Muscle layer of colon (tissue), 2 donors: Measurements from ENCODE around the gene FHDC1.

Experiments used
- H3K27ac ChIP-seq: one replicate; pipeline ENCODE4 v1.7.0; 2013; ENCODE audit warnings: low read depth, mild to moderate bottlenecking, low read length, moderate library complexity
- H3K27me3 ChIP-seq, 2 donors: one replicate each; pipeline ENCODE4 v1.7.0; 2013; ENCODE audit warnings: low read length in 2 of 2, mild to moderate bottlenecking in 2 of 2; ENCODE audit not compliant: insufficient read depth in 2 of 2, control insufficient read depth in 1 of 2
- H3K36me3 ChIP-seq: one replicate; pipeline ENCODE4 v1.7.0; 2013; ENCODE audit warnings: mild to moderate bottlenecking, low read length; ENCODE audit not compliant: insufficient read depth
- H3K4me1 ChIP-seq: one replicate; pipeline ENCODE4 v1.7.0; 2013; ENCODE audit warnings: mild to moderate bottlenecking, low read length; ENCODE audit not compliant: insufficient read depth
- H3K4me3 ChIP-seq, 2 donors: one replicate each; pipeline ENCODE4 v1.7.0; 2013; ENCODE audit warnings: low read length in 2 of 2, low read depth in 1 of 2, mild to moderate bottlenecking in 1 of 2, moderate library complexity in 1 of 2
- H3K9ac ChIP-seq: one replicate; pipeline ENCODE4 v1.7.0; 2013; ENCODE audit warnings: low read length
- H3K9me3 ChIP-seq: one replicate; pipeline ENCODE4 v1.7.0; 2013; ENCODE audit warnings: mild to moderate bottlenecking, low read length
- donor health status: abdominal sarcoma.
- donor health status: Adenocarcinoma of cecum.

FHDC1 gene

GRCh38 chr4:152990471-152991131 lies 54.5 kb downstream of the FHDC1 start:
- Histone ChIP-seq H3K27me3 (no peaks in the 10 kb centered on the region), H3K4me1 (no peaks in the 10 kb centered on the region), H3K27ac (no peak overlapping the region), H3K9ac (no peak overlapping the region), H3K36me3 (no peaks in the 10 kb centered on the region), H3K9me3 (no peaks in the 10 kb centered on the region), H3K4me3 (no peak overlapping the region)

GRCh38 chr4:152991398-152991797 lies 55.3 kb downstream of the FHDC1 start:
- no peaks in the 10 kb centered on the region for H3K27me3 ChIP-seq
- H3K27ac ChIP-seq, result no peak overlapping the region
- H3K36me3 ChIP-seq, result no peaks in the 10 kb centered on the region
- no peaks in the 10 kb centered on the region for H3K4me1 ChIP-seq
- H3K9me3 ChIP-seq, result no peaks in the 10 kb centered on the region
- H3K4me3 ChIP-seq, result no peak overlapping the region
- no peak overlapping the region for H3K9ac ChIP-seq

DNA sequence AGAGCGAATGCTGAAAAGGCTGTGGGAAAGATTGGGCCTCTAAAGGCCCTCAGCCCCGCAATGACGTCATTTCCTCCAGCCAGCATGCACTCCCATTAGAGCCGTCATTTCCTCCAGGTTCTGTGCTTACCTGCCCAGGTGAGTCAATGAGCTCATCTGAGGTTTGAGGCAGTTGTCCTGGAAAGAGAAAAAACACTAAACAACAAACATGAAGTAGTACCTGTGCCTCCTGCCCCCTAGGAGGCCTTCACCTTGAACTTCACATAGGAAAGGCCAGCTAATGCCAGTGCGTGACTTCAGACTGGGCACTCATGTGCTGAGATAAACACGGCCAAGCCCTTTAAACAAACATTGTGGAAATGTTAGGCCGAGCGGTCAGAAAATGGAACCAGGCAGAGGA lies 55.9 kb downstream of the FHDC1 start:
- Histone ChIP-seq H3K9ac (no peak overlapping the region), H3K36me3 (no peaks in the 10 kb centered on the region), H3K4me1 (no peaks in the 10 kb centered on the region), H3K27me3 (no peaks in the 10 kb centered on the region), H3K4me3 (no peak overlapping the region), H3K9me3 (no peaks in the 10 kb centered on the region), H3K27ac (no peak overlapping the region)

GRCh38 chr4:152992466-152992865 lies 56.3 kb downstream of the FHDC1 start:
- Histone ChIP-seq H3K27ac (no peak overlapping the region), H3K9ac (no peak overlapping the region), H3K4me3 (no peak overlapping the region), H3K27me3 (no peaks in the 10 kb centered on the region), H3K36me3 (no peaks in the 10 kb centered on the region), H3K9me3 (no peaks in the 10 kb centered on the region), H3K4me1 (no peaks in the 10 kb centered on the region)

- Histone ChIP-seq H3K27ac (no peak overlapping the region), H3K9ac (no peak overlapping the region), H3K4me1 (no peaks in the 10 kb centered on the region), H3K36me3 (no peaks in the 10 kb centered on the region), H3K4me3 (no peak overlapping the region), H3K9me3 (no peaks in the 10 kb centered on the region), H3K27me3 (no peaks in the 10 kb centered on the region)
These were observed 57.9 kb downstream of the FHDC1 start for GRCh38 chr4:152994038-152994437.

DNA sequence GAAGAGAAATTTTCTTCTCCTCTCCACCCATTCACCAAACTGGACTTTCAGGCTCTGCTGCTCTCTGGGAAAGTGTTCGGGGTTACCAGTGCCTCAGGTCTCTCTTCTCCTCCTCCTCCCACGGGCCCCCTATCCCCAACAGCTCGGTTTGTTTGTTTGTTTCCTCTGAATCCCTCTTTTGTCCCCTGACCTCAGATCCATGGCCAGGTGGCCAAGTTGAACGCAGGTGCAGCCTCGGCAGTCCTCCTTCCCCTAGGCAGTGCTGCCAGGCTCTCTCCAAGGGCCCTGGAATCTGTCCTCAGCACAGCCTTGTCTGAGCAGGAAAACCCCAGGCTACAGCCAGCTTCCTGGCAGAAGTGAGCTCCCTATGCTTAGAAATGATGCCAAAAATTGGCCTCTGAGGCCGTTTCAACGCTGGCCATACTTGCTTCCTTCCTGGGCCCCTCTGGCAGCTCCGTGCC lies 60.0 kb downstream of the FHDC1 start:
- Histone ChIP-seq H3K4me3 (no peak overlapping the region), H3K9me3 (no peaks in the 10 kb centered on the region), H3K27me3 (no peaks in the 10 kb centered on the region), H3K27ac (no peak overlapping the region), H3K4me1 (no peaks in the 10 kb centered on the region), H3K36me3 (no peaks in the 10 kb centered on the region), H3K9ac (no peak overlapping the region)

DNA sequence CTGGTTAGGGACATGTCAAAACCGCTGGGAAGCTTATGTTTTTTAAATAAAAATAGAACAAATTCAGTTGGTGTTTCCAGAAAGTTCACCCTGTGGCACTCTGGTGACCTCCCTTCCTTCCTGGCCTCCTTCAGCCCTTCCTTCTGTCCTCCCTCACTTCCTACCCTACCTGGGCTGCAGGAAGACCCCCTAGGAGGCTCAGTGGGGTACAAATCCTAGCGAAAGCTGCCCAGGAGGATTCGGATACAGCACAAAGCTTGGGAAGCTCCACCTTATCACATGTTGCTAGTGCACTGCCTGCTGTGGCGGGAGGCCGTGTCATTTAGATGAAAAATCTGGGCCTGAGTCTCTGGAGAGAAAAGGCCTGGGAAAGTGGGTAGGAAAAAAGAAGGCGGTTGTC lies 60.5 kb downstream of the FHDC1 start:
- H3K4me1 ChIP-seq, result no peaks in the 10 kb centered on the region
- no peak overlapping the region for H3K27ac ChIP-seq

DNA sequence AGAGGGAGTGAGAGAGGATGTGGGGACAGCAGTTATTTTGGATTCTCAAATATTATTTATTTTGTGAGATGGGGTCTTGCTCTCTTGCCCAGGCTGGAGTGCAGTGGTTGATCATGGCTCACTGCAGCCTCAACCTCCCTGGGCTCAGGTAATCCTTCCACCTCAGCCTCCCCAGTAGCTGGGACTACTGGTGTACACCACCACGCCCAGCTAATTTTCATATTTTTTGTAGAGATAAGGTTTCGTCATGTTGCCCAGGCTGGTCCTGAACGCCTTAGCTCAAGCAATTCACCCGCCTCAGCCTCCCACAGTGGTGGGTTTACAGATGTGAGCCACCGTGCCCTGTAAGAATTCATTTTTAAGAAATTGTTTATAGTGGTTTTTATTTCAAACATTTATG lies 61.2 kb downstream of the FHDC1 start:
- Histone ChIP-seq H3K4me3 (no peak overlapping the region), H3K36me3 (no peaks in the 10 kb centered on the region), H3K27me3 (no peaks in the 10 kb centered on the region), H3K9ac (no peak overlapping the region), H3K4me1 (no peaks in the 10 kb centered on the region), H3K27ac (no peak overlapping the region), H3K9me3 (no peaks in the 10 kb centered on the region)

More for the DNA sequence above, 60.5 kb downstream of the FHDC1 start:
- Histone ChIP-seq H3K36me3 (no peaks in the 10 kb centered on the region), H3K4me3 (no peak overlapping the region), H3K27me3 (no peaks in the 10 kb centered on the region), H3K9ac (no peak overlapping the region), H3K9me3 (no peaks in the 10 kb centered on the region)

- Histone ChIP-seq H3K4me1 (no peaks in the 10 kb centered on the region), H3K9ac (no peak overlapping the region), H3K9me3 (no peaks in the 10 kb centered on the region), H3K27ac (no peak overlapping the region), H3K4me3 (no peak overlapping the region), H3K36me3 (no peaks in the 10 kb centered on the region), H3K27me3 (no peaks in the 10 kb centered on the region)
These were observed 61.8 kb downstream of the FHDC1 start for GRCh38 chr4:152997771-152998487.

GRCh38 chr4:152998861-152999260 lies 62.7 kb downstream of the FHDC1 start:
- no peaks in the 10 kb centered on the region for H3K36me3 ChIP-seq
- H3K9ac ChIP-seq, result no peak overlapping the region
- H3K4me1 ChIP-seq, result no peaks in the 10 kb centered on the region
- no peak overlapping the region for H3K4me3 ChIP-seq
- H3K27ac ChIP-seq, result no peak overlapping the region
- no peaks in the 10 kb centered on the region for H3K9me3 ChIP-seq
- no peaks in the 10 kb centered on the region for H3K27me3 ChIP-seq

DNA sequence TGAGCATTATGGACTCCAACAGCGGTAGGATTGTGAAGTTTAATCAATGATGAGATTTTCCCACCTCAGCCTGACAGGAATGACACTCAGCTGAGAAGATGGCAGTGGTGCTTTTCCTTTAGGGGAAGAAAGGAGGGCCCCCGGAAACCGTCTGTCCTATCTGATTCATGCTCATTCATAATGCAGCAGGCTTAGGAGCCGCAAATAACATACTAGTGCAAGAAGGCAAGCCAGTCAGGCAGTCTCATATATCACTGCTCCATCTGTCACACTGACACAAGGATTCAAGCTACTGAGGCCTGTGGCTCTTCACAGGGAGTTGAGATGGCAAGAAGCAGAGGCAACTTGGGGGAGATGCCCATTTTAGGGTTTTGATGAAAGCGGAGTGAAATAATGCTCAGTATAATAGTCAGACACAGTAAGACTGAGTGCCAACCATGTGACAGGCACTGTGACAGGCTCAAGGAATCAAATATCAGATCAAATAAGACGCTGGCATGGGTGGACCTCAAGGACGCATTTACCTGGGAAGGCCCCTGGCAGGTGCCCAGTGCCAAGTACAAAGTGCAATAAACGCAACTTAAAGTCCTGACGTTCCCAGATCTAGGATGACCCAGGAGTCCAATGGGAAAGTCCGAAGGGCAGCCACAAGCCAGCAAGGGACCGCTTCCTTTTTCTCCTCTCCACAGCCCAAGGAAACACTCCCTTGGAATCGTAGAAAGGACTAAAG lies 63.4 kb downstream of the FHDC1 start:
- no peaks in the 10 kb centered on the region for H3K27me3 ChIP-seq
- H3K4me3 ChIP-seq, result no peak overlapping the region
- no peak overlapping the region for H3K27ac ChIP-seq
- no peaks in the 10 kb centered on the region for H3K36me3 ChIP-seq
- no peak overlapping the region for H3K9ac ChIP-seq
- no peaks in the 10 kb centered on the region for H3K4me1 ChIP-seq
- no peaks in the 10 kb centered on the region for H3K9me3 ChIP-seq
